K562 (cell line): Measurements from ENCODE around the gene PIGH. TPM values are rescaled to one million over a fixed set of nuclear protein-coding genes. Genes with fewer than 3 reads are reported as not detected.

Source experiments
- ATAC-seq: fragments of 200-7000 bp; cut with Tn5 transposase; 3 replicates; pipeline ENCODE4 v1.9.1; 2020; ENCODE audit warnings: moderate library complexity
- BruUV-seq: library from RNA; stranded (reverse); fragments of 400-500 nt; replicated peaks from 2 replicates; lab custom pipeline; 2021; lab: Mats Ljungman, UMichigan
- CTCF ChIA-PET: fragments of 300-600 bp; formaldehyde crosslinking; extraction: SDS; loops from one replicate; lab custom pipeline; 2021; ENCODE audit warnings: low intra/inter-chr PET ratio; lab: Yijun Ruan, JAX
- POLR2A ChIA-PET: fragments of 300-600, 350-650 bp; sonication (Branson Sonifier 250); formaldehyde crosslinking; extraction: SDS; loops from one replicate; lab custom pipeline; 2021; ENCODE audit warnings: antibody characterized with exemption, inconsistent platforms; lab: Yijun Ruan, JAX
- DNase-seq, 4 experiments: peaks; one replicate each; pipeline versions ENCODE4 v3.0.0 to v3.0.0-alpha.2; 2011 to 2018; ENCODE audit warnings: low spot score in 3 of 4, mixed read lengths in 3 of 4; ENCODE audit errors: extremely low read depth in 1 of 4
- FAIRE-seq: peaks from 2 replicates; lab custom pipeline; 2011; peaks lifted over from hg19 to GRCh38; lab: Jason Lieb, UNC
- H2AFZ ChIP-seq: 2 replicates; pipeline ENCODE4 v1.6.0; 2011; ENCODE audit warnings: low read depth, low read length, control low read depth, inconsistent platforms
- H3K27ac ChIP-seq: fragments of 200-600 bp; 3 replicates; pipeline ENCODE4 v1.8.0; 2011; ENCODE audit warnings: low read depth, mild to moderate bottlenecking, control low read depth, inconsistent platforms, low read length, moderate library complexity, mixed read lengths; ENCODE audit errors: extremely low read depth
- H3K27me3 ChIP-seq, 2 experiments: fragments of 300-600 bp in 1 of 2; 2 replicates in 1 of 2; 3 replicates in 1 of 2; pipeline versions ENCODE4 v1.6.0 to v1.8.0; 2011; ENCODE audit warnings: inconsistent platforms in 2 of 2, low read length in 2 of 2, mild to moderate bottlenecking in 1 of 2, mixed read lengths in 1 of 2, moderate library complexity in 1 of 2; ENCODE audit not compliant: control insufficient read depth in 2 of 2, insufficient read depth in 2 of 2
- H3K36me3 ChIP-seq: fragments of 300-600 bp; 3 replicates; pipeline ENCODE4 v1.8.0; 2011; ENCODE audit warnings: mild to moderate bottlenecking, low read length, inconsistent platforms; ENCODE audit not compliant: control insufficient read depth, insufficient read depth
- H3K4me1 ChIP-seq, 2 experiments: fragments of 200-600 bp in 1 of 2; replicated peaks in 1 of 2; 2 replicates in 1 of 2; 3 replicates in 1 of 2; pipeline versions ENCODE4 v1.5.1 to v1.8.0; 2011; ENCODE audit warnings: inconsistent platforms in 2 of 2, low read length in 2 of 2, mild to moderate bottlenecking in 1 of 2, mixed read lengths in 1 of 2, moderate library complexity in 1 of 2; ENCODE audit not compliant: control insufficient read depth in 2 of 2, insufficient read depth in 2 of 2
- H3K4me2 ChIP-seq: 2 replicates; pipeline ENCODE4 v1.6.1; 2011; ENCODE audit warnings: low read length, control low read depth, inconsistent platforms, mixed read lengths; ENCODE audit not compliant: insufficient read depth
- H3K4me3 ChIP-seq: fragments of 200-600 bp; sonication (generic), shearing (Covaris generic); 2 replicates; pipeline ENCODE4 v1.5.1; 2016; ENCODE audit warnings: control low read depth, inconsistent platforms
- H3K79me2 ChIP-seq: fragments of 200-600 bp; 3 replicates; pipeline ENCODE4 v1.8.0; 2011; ENCODE audit warnings: low read length, inconsistent platforms; ENCODE audit not compliant: control insufficient read depth, insufficient read depth
- H3K9ac ChIP-seq, 2 experiments: 2 replicates each; pipeline versions ENCODE4 v1.6.0 to v1.6.1; 2011; ENCODE audit warnings: low read depth in 2 of 2, low read length in 2 of 2, control low read depth in 1 of 2, inconsistent platforms in 1 of 2, mild to moderate bottlenecking in 1 of 2, mixed read lengths in 1 of 2; ENCODE audit not compliant: insufficient read depth in 1 of 2
- H3K9me1 ChIP-seq: one replicate; pipeline ENCODE4 v1.6.0; 2011; ENCODE audit warnings: inconsistent platforms, mild to moderate bottlenecking, low read length, moderate library complexity; ENCODE audit not compliant: control insufficient read depth, insufficient read depth
- H3K9me3 ChIP-seq: replicated peaks from 2 replicates; pipeline ENCODE4 v1.5.1; 2011; ENCODE audit warnings: low read depth, low read length, inconsistent platforms; ENCODE audit not compliant: control insufficient read depth, insufficient read depth
- H4K20me1 ChIP-seq: replicated peaks from 2 replicates; pipeline ENCODE4 v1.6.1; 2011; ENCODE audit warnings: low read length, inconsistent platforms, mixed read lengths; ENCODE audit not compliant: control insufficient read depth, insufficient read depth
- RAD21 ChIP-seq, 2 experiments: fragments of 250-450 bp in 1 of 2; fragments of 450-650 bp in 1 of 2; sonication (Bioruptor Pico) in 1 of 2; formaldehyde crosslinking in 1 of 2; IDR thresholded peaks in 1 of 2; conservative IDR thresholded peaks in 1 of 2; 2 replicates each; pipeline versions ENCODE4 v1.4.0 to v1.8.0; 2020 to 2022; ENCODE audit warnings: mild to moderate bottlenecking in 2 of 2, moderate library complexity in 1 of 2
- WGBS: fragments of 100-300 bp; shearing (Covaris generic); methylation state at CpG from one replicate; pipeline ENCODE4 v1.1.6; 2016; ENCODE audit warnings: low coverage, mixed read lengths; ENCODE audit not compliant: insufficient coverage; ENCODE audit errors: missing lambda C conversion rate; 5-methylcytosine and 5-hydroxymethylcytosine counted together
- in situ Hi-C: fragments of 300-500 bp; cut with MboI; formaldehyde crosslinking; loops from 4 replicates; pipeline ENCODE4 v1.15.0; 2018; ENCODE audit warnings: inconsistent platforms, mixed read lengths
- intact Hi-C: fragments of 100-400 bp; cut with micrococcal nuclease; formaldehyde crosslinking; loops from 2 replicates; pipeline ENCODE4 v1.14.2; 2022
- polyA plus RNA-seq, 8 experiments: library from polyadenylated mRNA; depleted of rRNA in 4 of 8; stranded (reverse) in 5 of 8; unstranded in 3 of 8; fragments of >200 nt; fragmentation: Nextera tagmentation in 2 of 8; fragmentation: Illumina TruSeq in 1 of 8; extraction: Ambion mirVana in 2 of 8; extraction: Trizol in 1 of 8; gene quantifications; 2 replicates each; pipeline versions ENCODE4 v1.2.1 to v1.2.3, GENCODE V29; 2011 to 2014; ENCODE audit warnings: inconsistent platforms in 1 of 8, missing spikeins in 1 of 8
- total RNA-seq, 7 experiments: library from RNA; depleted of rRNA in 6 of 7; stranded (reverse); fragments of >200 nt in 6 of 7; fragmentation: Illumina TruSeq in 2 of 7; extraction: Trizol in 2 of 7; gene quantifications; 2 replicates each; pipeline versions ENCODE4 v1.2.1 to v1.2.3, GENCODE V29; 2011 to 2021; ENCODE audit warnings: low replicate concordance in 1 of 7
- TF ChIP-seq, protein P1 (sequence below), 3 experiments: IDR thresholded peaks in 2 of 3; conservative IDR thresholded peaks in 1 of 3; 2 replicates each; pipeline ENCODE4 v1.5.1; 2011 to 2012; ENCODE audit warnings: low read length in 3 of 3, mild to moderate bottlenecking in 3 of 3, control low read depth in 2 of 3, improper control_type of control experiment in 1 of 3, inconsistent platforms in 1 of 3, low read depth in 1 of 3, mixed read lengths in 1 of 3, moderate library complexity in 1 of 3; ENCODE audit not compliant: insufficient read depth in 2 of 3
- TF ChIP-seq, protein P2 (sequence below): IDR thresholded peaks from 2 replicates; pipeline ENCODE4 v1.6.1; 2012; ENCODE audit warnings: low read depth, low read length, improper control_type of control experiment, borderline replicate concordance

PIGH gene
- total and polyA plus RNA-seq, 9 of the 15 experiments (the other 6 are each of a cell fraction or from before 2014, with no cell fraction given), result 21.1 to 53.4 (median 24.7) TPM

DNA sequence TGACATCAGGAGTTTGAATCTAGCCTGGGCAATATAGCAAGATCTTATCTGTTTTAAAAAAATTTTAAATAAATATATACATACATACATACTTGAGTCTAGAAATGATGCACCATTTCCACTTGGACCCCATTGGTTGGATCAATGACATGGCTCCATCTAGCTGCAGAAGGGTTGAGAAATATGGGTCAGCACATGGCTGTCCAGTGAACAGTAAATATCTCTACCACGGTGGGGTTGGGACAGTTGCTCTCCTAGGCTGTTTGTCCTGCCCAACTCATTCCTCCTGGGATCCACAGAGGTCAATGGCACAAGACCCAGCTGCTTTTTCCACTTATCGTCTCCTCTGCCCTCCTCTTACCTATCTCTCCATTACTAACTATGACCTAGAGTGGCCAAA is 43.4 kb downstream of the PIGH start:
- H3K27ac ChIP-seq, result no peak overlapping the region
- 18% methylated on average over 2 of the region's 2 CpGs for WGBS
- FAIRE-seq (no peak), DNase-seq (peak in 1 of 4 experiments; percentile 15), ATAC-seq (peak; percentile 49; the same call in 1 of the 3 replicates)
- H3K9me3 ChIP-seq, result no peaks in the 10 kb centered on the region
- H3K36me3 ChIP-seq, result no peaks in the 10 kb centered on the region; the same call in 2 of the 3 replicates
- in situ Hi-C loops (no loop called here), intact Hi-C loops (loop anchor here (1.0 kb wide), 1 partner anchor 30 kb away; no protein-coding TSS in a partner anchor)
- H3K27me3 ChIP-seq, result no peaks in the 10 kb centered on the region
- POLR2A ChIA-PET, result interaction anchor here (1.1 to 1.5 kb wide), 2 partner anchors 13 to 15 kb away, joined by 3 to 10 read pairs; no protein-coding TSS in a partner anchor
- no peaks in the 10 kb centered on the region for H3K9me1 ChIP-seq
- no peak overlapping the region for H3K4me3 ChIP-seq
- no peaks in the 10 kb centered on the region for H3K4me1 ChIP-seq
- H2AFZ ChIP-seq, result no peak overlapping the region
- no peak overlapping the region for H3K4me2 ChIP-seq
- TF ChIP-seq RAD21 (CRISPR knock-in tag; conservative IDR thresholded peaks at IDR 0.05 in 1 of 2, IDR thresholded peaks at IDR 0.05 in 1 of 2), result peak in 1 of 2 experiments; percentile 27; a peak in 2 of 4 replicates
- TF ChIP-seq, protein P1, sequence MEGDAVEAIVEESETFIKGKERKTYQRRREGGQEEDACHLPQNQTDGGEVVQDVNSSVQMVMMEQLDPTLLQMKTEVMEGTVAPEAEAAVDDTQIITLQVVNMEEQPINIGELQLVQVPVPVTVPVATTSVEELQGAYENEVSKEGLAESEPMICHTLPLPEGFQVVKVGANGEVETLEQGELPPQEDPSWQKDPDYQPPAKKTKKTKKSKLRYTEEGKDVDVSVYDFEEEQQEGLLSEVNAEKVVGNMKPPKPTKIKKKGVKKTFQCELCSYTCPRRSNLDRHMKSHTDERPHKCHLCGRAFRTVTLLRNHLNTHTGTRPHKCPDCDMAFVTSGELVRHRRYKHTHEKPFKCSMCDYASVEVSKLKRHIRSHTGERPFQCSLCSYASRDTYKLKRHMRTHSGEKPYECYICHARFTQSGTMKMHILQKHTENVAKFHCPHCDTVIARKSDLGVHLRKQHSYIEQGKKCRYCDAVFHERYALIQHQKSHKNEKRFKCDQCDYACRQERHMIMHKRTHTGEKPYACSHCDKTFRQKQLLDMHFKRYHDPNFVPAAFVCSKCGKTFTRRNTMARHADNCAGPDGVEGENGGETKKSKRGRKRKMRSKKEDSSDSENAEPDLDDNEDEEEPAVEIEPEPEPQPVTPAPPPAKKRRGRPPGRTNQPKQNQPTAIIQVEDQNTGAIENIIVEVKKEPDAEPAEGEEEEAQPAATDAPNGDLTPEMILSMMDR (IDR thresholded peaks at IDR 0.05 in 2 of 3, conservative IDR thresholded peaks at IDR 0.05 in 1 of 3; ENCODE audit: insufficient read depth in 2 of 3, low read depth in 1 of 3, low read length in 3 of 3), result 0 out of 6 replicates have a peak, but pooled peaks of 1 of the 3 experiments have one; percentile 10
- TF ChIP-seq, protein P2, sequence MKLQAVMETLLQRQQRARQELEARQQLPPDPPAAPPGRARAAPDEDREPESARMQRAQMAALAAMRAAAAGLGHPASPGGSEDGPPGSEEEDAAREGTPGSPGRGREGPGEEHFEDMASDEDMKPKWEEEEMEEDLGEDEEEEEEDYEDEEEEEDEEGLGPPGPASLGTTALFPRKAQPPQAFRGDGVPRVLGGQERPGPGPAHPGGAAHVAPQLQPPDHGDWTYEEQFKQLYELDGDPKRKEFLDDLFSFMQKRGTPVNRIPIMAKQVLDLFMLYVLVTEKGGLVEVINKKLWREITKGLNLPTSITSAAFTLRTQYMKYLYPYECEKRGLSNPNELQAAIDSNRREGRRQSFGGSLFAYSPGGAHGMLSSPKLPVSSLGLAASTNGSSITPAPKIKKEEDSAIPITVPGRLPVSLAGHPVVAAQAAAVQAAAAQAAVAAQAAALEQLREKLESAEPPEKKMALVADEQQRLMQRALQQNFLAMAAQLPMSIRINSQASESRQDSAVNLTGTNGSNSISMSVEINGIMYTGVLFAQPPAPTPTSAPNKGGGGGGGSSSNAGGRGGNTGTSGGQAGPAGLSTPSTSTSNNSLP, result no peak
- BruUV-seq, result no TSS peak
- CTCF ChIA-PET, result interaction anchor here (0.5 kb wide), 1 partner anchor 210 kb away, joined by 3 read pairs; no protein-coding TSS in a partner anchor
- no peak overlapping the region for H3K9ac ChIP-seq
- no peaks in the 10 kb centered on the region for H4K20me1 ChIP-seq
- H3K79me2 ChIP-seq, result no peaks in the 10 kb centered on the region
